Activated CD8-positive, alpha-beta memory T cell treated with anti-CD3 and anti-CD28 coated beads, Interleukin-2, amount 50 U/mL, for 1 hour (primary cell): ENCODE measurements around the gene SMG6.

Source experiments
- DNase-seq: peaks from one replicate; pipeline ENCODE4 v3.0.0-alpha.2; 2020; ENCODE audit errors: extremely low read depth

Gene SMG6

GRCh38 chr17:2235265-2235664, 68.3 kb downstream of the SMG6 start:
- DNase-seq, result no peak

DNA sequence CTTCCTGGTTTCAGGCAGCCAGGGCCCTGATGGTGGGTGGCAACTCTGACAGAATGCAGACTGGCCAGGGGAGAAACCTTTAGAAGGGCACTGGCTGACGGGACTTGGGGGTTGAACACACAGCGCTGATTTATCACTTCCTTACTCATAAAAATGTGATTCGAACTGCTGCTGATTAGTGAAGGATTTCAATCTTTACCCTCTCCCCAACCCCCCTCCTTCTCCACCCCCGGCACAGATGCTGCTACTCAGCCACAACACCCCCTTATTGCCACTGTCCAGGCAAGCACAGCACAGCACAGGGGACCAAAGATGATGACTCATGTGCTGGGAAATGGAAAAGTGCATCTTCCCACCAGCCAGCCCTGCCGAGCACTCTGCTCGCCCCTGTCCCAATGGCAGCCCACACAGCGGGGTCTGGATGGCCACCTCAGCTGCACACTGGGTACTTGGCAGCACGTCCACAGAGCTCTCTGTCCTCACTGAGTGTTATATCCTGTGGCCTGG, 70.1 kb downstream of the SMG6 start:
- no peak for DNase-seq

- DNase-seq, result no peak
Observed at GRCh38 chr17:2232244-2232638, 71.3 kb downstream of the SMG6 start.

DNA sequence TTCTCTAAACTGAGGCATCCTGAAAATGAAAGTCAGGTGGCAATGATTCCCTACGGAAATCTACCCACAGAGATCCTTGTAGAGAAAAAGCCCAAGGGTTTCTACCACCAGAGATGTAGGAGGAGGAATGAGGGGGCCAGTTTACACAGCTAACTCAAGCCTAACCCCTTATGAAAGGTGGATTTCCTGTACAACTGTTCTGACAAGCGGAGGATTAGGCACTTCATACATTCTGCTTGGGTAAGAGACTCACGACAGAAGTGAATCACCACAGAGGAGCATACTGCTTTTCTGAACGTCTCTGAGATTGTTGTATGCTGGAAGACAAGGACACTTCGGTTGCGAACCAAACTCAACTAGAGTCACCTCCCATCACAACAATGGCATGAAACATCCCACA, 72.7 kb downstream of the SMG6 start:
- no peak for DNase-seq

- DNase-seq, result no peak
Observed at GRCh38 chr17:2227025-2227699, 76.4 kb downstream of the SMG6 start.

GRCh38 chr17:2223617-2223927, 80.0 kb downstream of the SMG6 start:
- DNase-seq, result no peak

GRCh38 chr17:2222901-2223616, 80.5 kb downstream of the SMG6 start:
- DNase-seq, result no peak

DNA sequence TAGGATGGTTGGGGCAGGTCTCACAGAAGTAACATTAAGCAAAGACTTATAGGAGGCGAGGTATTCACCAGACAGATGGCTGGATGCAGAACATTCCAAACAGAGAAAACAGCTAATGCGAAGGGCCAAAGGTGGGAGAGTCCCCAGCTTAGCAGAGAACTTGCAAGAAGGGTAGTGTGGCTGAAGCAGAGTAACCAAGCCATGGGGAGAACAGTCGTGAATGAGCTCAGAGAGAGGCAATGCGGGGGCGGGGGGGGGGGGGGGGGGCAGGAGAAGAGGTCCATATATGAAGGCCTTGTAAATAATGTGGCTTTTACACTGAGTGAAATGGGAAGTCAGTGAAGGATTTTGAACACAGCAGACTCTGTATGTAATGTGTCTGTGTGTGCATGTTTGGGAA, 81.3 kb downstream of the SMG6 start:
- DNase-seq, result no peak

DNA sequence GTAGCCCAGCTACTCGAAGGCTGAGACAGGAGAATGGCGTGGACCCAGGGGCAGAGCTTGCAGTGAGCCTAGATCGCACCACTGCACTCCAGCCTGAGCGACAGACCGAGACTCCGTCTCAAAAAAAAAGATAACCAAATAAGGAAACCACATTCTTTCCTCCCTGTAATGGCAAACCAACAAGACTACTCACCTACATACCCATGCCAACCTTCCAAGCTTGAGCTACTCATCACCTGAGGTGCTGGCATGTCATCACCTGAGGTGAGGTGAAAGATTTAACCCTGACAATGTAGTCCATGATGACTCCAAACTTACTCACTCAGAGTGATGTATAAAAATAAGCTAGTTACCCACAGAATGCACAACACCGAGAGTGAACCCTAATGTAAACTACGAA, 85.2 kb downstream of the SMG6 start:
- no peak for DNase-seq

- DNase-seq, result no peak
Observed at GRCh38 chr17:2215616-2216364, 87.8 kb downstream of the SMG6 start.

- DNase-seq, result no peak
Observed at GRCh38 chr17:2214929-2215615, 88.5 kb downstream of the SMG6 start.

DNA sequence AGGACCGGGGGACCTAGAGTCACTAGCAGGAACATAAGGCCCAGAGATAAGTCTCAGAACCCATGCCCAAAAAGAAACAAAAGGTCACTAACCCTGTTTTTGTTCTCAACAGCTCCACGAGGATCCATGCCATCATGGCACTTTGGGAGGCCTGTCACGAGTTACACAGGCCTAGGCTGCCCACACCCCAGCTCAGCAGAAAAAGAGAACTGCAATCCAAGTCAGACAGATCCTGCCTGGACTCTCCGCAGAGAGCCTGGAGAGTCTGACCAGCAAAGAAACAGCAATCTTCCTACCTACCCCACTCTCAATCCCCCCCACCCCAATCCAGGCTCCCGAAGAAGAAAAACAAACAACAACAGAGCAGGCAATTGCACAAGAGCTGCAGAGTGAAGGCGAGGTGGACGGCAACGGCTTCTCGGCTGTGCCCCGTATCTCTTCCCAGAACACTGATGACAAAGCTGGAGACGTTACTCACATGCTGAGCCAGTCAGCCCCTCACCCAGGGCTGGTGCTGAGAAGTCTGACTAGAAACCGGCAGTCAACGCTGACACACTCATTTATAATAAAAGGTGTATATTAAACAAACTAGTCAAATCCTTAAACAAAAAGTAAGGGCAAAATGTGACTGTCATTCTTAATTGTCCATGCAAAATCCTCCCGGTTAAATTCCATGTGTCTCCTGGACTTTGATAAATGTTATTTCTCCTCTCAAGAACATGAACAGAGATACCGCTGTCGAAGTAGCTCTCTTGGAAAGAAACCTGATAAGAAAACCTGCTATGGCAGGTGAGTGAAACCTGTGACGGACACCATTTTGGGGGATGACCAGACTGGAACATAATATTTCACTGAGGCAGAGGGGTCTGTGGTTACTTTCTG, 89.3 kb downstream of the SMG6 start:
- DNase-seq, result no peak

DNA sequence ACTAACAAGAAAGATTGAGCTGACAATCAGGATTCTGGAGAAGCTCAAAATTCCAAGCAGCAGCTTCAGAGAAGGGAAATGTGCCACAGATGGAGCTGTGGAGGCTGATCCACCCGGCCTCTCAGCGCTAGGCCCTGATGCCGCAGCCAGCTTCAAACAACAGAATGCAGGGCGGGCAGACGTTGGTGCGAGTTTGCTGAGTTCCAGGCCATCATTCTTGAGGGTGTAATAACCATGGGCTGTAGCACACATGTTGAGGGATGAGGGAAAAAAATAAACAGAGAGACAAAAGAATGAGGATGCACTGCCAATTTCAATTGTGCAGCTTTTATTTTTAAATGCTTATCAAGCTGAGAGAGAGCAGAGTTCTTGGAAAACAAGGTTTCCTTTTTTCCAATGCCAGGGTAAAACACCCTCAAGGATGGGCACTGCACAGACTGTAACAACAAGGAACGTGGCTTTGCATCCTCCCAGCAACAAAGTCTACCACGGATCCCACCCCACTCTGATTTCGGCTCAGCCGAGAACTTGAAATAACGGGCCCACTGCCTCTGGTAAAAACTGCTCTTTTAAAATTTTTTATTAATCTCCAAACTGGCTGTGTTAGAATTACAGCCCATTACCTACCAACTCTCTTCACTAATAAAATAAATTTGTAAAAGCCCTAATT, 90.2 kb downstream of the SMG6 start:
- no peak for DNase-seq

DNA sequence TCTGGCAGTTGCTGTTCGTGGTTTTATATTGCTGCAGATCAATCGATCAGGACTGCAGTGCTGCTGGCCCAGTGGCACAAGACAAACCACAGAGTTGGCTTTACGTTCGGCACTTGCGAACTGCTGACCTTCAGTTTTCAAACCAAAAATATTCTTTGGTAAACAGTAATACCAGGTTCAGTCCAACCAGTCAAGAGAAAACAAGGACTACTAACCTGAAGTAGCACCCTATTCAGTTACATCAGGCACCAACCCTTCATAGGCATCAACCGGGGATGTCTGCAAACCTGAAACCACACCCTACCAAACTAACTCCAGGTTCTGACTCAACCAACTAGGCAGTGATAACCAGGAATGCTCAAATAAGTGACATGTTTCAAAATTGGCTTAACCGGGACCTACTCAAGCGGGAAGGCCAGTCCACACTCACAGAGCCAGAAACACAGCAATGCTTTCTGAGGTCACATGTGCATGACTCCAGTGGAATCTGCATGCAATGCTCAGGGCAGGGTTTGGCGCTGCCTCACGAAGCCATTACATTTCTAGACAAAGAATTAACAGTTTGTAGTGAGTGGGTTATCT, 91.1 kb downstream of the SMG6 start:
- DNase-seq, result no peak

DNA sequence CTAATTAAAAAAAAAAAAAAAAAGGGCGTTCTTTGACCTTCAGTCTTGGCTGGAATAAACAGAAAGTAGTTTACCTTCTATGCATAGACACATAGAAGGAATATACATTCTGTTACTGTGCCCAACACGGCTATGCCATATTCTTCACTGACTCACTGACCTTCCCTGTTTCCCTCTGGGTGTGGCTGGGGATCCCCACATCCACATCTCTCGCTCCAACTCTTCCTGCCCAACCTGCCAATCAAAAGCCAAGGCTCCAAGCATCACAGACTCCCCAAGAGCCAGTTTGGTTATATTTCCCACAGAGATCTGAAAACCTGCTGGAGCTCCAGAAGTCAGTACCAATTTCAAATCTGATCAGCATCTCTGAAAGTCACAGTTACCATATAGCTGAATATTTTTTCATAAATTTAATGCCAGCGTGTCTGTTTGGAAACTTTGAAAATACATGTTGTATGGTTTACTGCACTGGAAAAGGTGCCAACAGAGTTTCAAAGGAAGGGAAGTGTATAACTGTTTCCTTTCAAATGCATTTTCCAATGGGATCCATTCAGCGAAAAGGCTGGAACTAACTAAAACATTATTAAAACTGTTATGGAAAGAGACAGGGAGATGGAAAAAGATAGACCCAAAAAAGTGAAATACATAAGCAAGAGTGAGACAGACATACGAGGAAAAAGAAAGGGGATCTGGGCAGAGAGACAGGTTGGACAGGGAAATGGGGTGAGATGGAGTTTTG, 91.8 kb downstream of the SMG6 start:
- no peak for DNase-seq

- no peak for DNase-seq
Observed at GRCh38 chr17:2210726-2211125, 92.9 kb downstream of the SMG6 start.

DNA sequence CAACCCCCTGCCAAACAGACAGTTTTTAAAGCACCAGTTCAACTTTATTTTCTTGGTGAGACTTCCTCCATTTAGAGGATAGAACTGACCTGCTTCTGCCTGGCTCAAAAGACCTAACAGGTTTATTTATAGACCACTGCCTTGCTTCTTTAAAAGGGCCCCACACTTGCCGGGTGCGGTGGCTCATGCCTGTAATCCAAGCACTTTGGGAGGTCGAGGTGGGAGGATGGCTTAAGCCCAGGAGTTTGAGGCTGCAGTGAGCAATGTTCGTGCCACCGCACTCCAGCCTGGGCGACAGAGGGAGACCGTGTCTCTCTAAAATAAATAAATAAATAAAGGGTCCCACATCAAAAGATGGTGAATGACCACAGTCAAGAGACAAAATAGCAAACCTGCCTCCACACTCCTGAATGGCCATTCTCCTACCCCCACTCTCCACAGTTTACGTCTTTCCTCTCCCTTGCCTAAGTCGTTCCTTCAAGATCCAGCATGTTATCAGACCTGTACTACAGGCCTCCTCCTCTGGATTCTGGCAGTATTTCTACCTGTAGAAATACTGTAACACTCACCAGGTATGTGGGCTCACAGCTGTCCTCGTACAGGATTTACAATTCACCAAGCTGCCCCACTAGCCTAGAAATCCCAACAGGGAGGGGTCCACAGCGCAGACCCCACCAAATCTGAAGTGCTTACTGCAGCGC, 95.6 kb downstream of the SMG6 start:
- DNase-seq, result no peak

DNA sequence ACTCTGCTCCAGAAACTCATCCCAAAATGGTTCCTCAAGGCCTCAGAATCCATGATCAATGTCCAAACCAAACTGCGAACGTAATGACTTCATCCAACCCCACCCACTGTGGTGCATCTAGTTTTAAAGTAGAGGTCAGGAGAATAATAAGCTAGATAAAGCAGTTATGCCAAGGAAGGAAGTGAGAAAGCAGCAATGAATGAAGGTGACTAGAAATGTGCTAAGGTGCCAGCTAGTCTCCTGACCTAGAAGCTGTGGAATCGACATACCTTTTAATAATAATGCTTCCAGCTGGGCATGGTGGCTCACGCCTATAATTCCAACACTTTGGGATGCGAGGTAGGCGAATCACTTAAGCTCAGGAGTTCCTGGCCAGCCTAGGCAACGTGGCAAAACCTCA, 99.2 kb downstream of the SMG6 start:
- DNase-seq, result no peak

GRCh38 chr17:2203818-2204217, 99.8 kb downstream of the SMG6 start:
- no peak for DNase-seq
